GM23248 (cell line): ENCODE data around the gene DPP6.

Experiments used
- EZH2 ChIP-seq: fragments of 200-600 bp; sonication (generic); IDR thresholded peaks from 2 replicates; pipeline ENCODE4 v1.6.1; 2018; ENCODE audit warnings: antibody characterized with exemption, mild to moderate bottlenecking; ENCODE audit not compliant: insufficient read depth, poor library complexity, severe bottlenecking
- EZH2phosphoT487 ChIP-seq: fragments of 200-600 bp; sonication (generic); IDR thresholded peaks from 2 replicates; pipeline ENCODE4 v1.6.1; 2018; ENCODE audit warnings: antibody characterized with exemption, moderate library complexity, mild to moderate bottlenecking, low read depth; ENCODE audit not compliant: insufficient read depth

- TF ChIP-seq EZH2, result no peak
- TF ChIP-seq EZH2phosphoT487, result no peak
Measured at GRCh38 chr7:154843670-154844237, 791.6 kb downstream of the DPP6 start.
